Neural progenitor cell (in vitro differentiated cells): Measurements from ENCODE around the gene SDHA.

Source experiments
- EZH2 ChIP-seq: fragments of 200-600 bp; sonication (generic); IDR thresholded peaks from 2 replicates; pipeline ENCODE4 v1.6.1; 2017; ENCODE audit warnings: antibody characterized with exemption, mild to moderate bottlenecking, moderate library complexity
- EZH2phosphoT487 ChIP-seq: fragments of 200-600 bp; sonication (generic); IDR thresholded peaks from 2 replicates; pipeline ENCODE4 v1.6.1; 2017; ENCODE audit warnings: antibody characterized with exemption
- TF ChIP-seq, protein P1 (sequence below): fragments of 200-600 bp; sonication (generic); IDR thresholded peaks from 2 replicates; pipeline ENCODE4 v1.5.1; 2017; ENCODE audit warnings: antibody characterized with exemption, mild to moderate bottlenecking

DNA sequence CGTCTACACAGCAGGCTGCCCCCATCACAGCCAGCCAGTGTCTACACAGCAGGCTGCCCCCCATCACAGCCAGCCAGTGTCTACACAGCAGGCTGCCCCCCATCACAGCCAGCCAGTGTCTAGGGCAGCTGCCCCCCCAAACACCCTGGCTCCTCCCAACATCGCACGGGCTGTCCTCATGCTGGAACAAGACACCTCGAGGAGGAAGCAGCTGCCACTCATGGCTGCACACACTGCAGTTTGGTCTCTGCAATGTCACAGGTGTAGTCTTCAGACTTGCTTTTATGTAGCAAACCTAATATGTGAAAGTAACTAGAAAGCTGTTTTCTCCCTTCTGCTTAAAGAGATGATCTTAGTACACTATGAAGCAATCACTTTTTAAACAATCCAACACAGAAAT is 17.1 kb upstream of the SDHA start:
- TF ChIP-seq, protein P1, sequence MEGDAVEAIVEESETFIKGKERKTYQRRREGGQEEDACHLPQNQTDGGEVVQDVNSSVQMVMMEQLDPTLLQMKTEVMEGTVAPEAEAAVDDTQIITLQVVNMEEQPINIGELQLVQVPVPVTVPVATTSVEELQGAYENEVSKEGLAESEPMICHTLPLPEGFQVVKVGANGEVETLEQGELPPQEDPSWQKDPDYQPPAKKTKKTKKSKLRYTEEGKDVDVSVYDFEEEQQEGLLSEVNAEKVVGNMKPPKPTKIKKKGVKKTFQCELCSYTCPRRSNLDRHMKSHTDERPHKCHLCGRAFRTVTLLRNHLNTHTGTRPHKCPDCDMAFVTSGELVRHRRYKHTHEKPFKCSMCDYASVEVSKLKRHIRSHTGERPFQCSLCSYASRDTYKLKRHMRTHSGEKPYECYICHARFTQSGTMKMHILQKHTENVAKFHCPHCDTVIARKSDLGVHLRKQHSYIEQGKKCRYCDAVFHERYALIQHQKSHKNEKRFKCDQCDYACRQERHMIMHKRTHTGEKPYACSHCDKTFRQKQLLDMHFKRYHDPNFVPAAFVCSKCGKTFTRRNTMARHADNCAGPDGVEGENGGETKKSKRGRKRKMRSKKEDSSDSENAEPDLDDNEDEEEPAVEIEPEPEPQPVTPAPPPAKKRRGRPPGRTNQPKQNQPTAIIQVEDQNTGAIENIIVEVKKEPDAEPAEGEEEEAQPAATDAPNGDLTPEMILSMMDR, result no peak
- TF ChIP-seq EZH2 (no peak), EZH2phosphoT487 (no peak)
